Measurements from ENCODE around the gene CNOT11.

CNOT11 gene

GRCh38 chr2:101262142-101262541 lies 9.5 kb downstream of the CNOT11 start:
- no peak overlapping the region for H3K4me3 ChIP-seq (ENCODE audit: low read depth, low read length)
- TF ChIP-seq CTCF (IDR thresholded peaks at IDR 0.05; ENCODE audit: control insufficient read depth, extremely low read depth, insufficient read depth) = no peak
- DNase-seq (ENCODE audit: low read depth) = no peak

GRCh38 chr2:101263377-101263800 lies 10.7 kb downstream of the CNOT11 start:
- H3K4me3 ChIP-seq (ENCODE audit: low read depth, low read length) = no peak overlapping the region
- no peak for DNase-seq (ENCODE audit: low read depth)
- no peak for TF ChIP-seq CTCF (IDR thresholded peaks at IDR 0.05; ENCODE audit: control insufficient read depth, extremely low read depth, insufficient read depth)

- no peak overlapping the region for H3K4me3 ChIP-seq (ENCODE audit: low read depth, low read length)
These were observed 11.8 kb downstream of the CNOT11 start for GRCh38 chr2:101264360-101264939.

GRCh38 chr2:101265893-101266499 lies 13.3 kb downstream of the CNOT11 start:
- no peak for TF ChIP-seq CTCF (IDR thresholded peaks at IDR 0.05; ENCODE audit: control insufficient read depth, extremely low read depth, insufficient read depth)
- DNase-seq (ENCODE audit: low read depth) = no peak
- no peak overlapping the region for H3K4me3 ChIP-seq (ENCODE audit: low read depth, low read length)

More at GRCh38 chr2:101264360-101264939, 11.8 kb downstream of the CNOT11 start:
- TF ChIP-seq CTCF (IDR thresholded peaks at IDR 0.05; ENCODE audit: control insufficient read depth, extremely low read depth, insufficient read depth) = no peak
- DNase-seq (ENCODE audit: low read depth) = no peak

GRCh38 chr2:101267671-101268656 lies 15.3 kb downstream of the CNOT11 start:
- no peak for TF ChIP-seq CTCF (IDR thresholded peaks at IDR 0.05; ENCODE audit: control insufficient read depth, extremely low read depth, insufficient read depth)
- DNase-seq (ENCODE audit: low read depth) = no peak
- no peak overlapping the region for H3K4me3 ChIP-seq (ENCODE audit: low read depth, low read length)

GRCh38 chr2:101270700-101271259 lies 18.1 kb downstream of the CNOT11 start:
- no peak for DNase-seq (ENCODE audit: low read depth)
- TF ChIP-seq CTCF (IDR thresholded peaks at IDR 0.05; ENCODE audit: control insufficient read depth, extremely low read depth, insufficient read depth) = no peak
- H3K4me3 ChIP-seq (ENCODE audit: low read depth, low read length) = no peak overlapping the region
